ENCODE results near the gene L3MBTL4.

L3MBTL4 gene

GRCh38 chr18:6374935-6375529, 39.7 kb downstream of the L3MBTL4 start:
- no peak for DNase-seq (ENCODE audit: low read depth)
- TF ChIP-seq CTCF (conservative IDR thresholded peaks at IDR 0.05; ENCODE audit: control insufficient read depth, insufficient read depth, low read depth, low read length): no peak
- H3K4me3 ChIP-seq (ENCODE audit: control insufficient read depth, low read depth, low read length): no peak overlapping the region

GRCh38 chr18:6374340-6374739, 40.4 kb downstream of the L3MBTL4 start:
- TF ChIP-seq CTCF (conservative IDR thresholded peaks at IDR 0.05; ENCODE audit: control insufficient read depth, insufficient read depth, low read depth, low read length): no peak
- no peak overlapping the region for H3K4me3 ChIP-seq (ENCODE audit: control insufficient read depth, low read depth, low read length)
- DNase-seq (ENCODE audit: low read depth): no peak

- DNase-seq (ENCODE audit: low read depth): no peak
- TF ChIP-seq CTCF (conservative IDR thresholded peaks at IDR 0.05; ENCODE audit: control insufficient read depth, insufficient read depth, low read depth, low read length): no peak
- no peak overlapping the region for H3K4me3 ChIP-seq (ENCODE audit: control insufficient read depth, low read depth, low read length)
Observed at GRCh38 chr18:6373187-6373586, 41.5 kb downstream of the L3MBTL4 start.

- TF ChIP-seq CTCF (conservative IDR thresholded peaks at IDR 0.05; ENCODE audit: control insufficient read depth, insufficient read depth, low read depth, low read length): no peak
- DNase-seq (ENCODE audit: low read depth): no peak
- H3K4me3 ChIP-seq (ENCODE audit: control insufficient read depth, low read depth, low read length): no peak overlapping the region
Observed at GRCh38 chr18:6370886-6371635, 43.6 kb downstream of the L3MBTL4 start.

- no peak for TF ChIP-seq CTCF (conservative IDR thresholded peaks at IDR 0.05; ENCODE audit: control insufficient read depth, insufficient read depth, low read depth, low read length)
- H3K4me3 ChIP-seq (ENCODE audit: control insufficient read depth, low read depth, low read length): no peak overlapping the region
Observed at GRCh38 chr18:6370410-6370809, 44.3 kb downstream of the L3MBTL4 start.

GRCh38 chr18:6368017-6368416, 46.7 kb downstream of the L3MBTL4 start:
- no peak overlapping the region for H3K4me3 ChIP-seq (ENCODE audit: control insufficient read depth, low read depth, low read length)
- no peak for DNase-seq (ENCODE audit: low read depth)
- TF ChIP-seq CTCF (conservative IDR thresholded peaks at IDR 0.05; ENCODE audit: control insufficient read depth, insufficient read depth, low read depth, low read length): no peak

More at GRCh38 chr18:6370410-6370809, 44.3 kb downstream of the L3MBTL4 start:
- DNase-seq (ENCODE audit: low read depth): no peak

All from fibroblast of mammary gland (primary cell).